B cell (primary cell): ENCODE results near the gene CRACR2A. TPM values are rescaled to one million over a fixed set of nuclear protein-coding genes. Genes with fewer than 3 reads are reported as not detected.

ENCODE experiments used
- ATAC-seq: fragments of 200-7000 bp; cut with Tn5 transposase; one replicate; pipeline ENCODE4 v1.10.0; 2021; ENCODE audit warnings: low read depth, mild to moderate bottlenecking, moderate number of reproducible peaks, moderate library complexity
- CTCF ChIA-PET: fragments of 350-600 bp; sonication (Branson Sonifier 250); formaldehyde crosslinking; loops from one replicate; lab custom pipeline; 2021; ENCODE audit warnings: antibody characterized with exemption, inconsistent platforms; lab: Charles Lee
- POLR2A ChIA-PET: fragments of 350-600 bp; sonication (Branson Sonifier 250); formaldehyde crosslinking; loops from one replicate; lab custom pipeline; 2021; ENCODE audit warnings: antibody characterized with exemption; lab: Charles Lee
- DNase-seq: peaks from one replicate; pipeline ENCODE4 v3.0.0; 2013
- H2AFZ ChIP-seq: 2 replicates; pipeline ENCODE4 v1.6.1; 2012; ENCODE audit warnings: mild to moderate bottlenecking, low read depth, low read length; ENCODE audit not compliant: insufficient read depth, poor library complexity, severe bottlenecking
- H3K27ac ChIP-seq, 2 donors: 1 replicate in 1 of 2; 2 replicates in 1 of 2; pipeline ENCODE4 v1.5.1; 2012 to 2013; ENCODE audit warnings: low read length in 2 of 2, mild to moderate bottlenecking in 2 of 2, moderate library complexity in 1 of 2
- H3K27me3 ChIP-seq, 4 experiments: fragments of 200-600 bp in 1 of 4; sonication (generic) in 1 of 4; replicated peaks in 1 of 4; 1 replicate in 2 of 4; 2 replicates in 2 of 4; pipeline versions ENCODE4 v1.6.1 to v1.7.0; 2013 to 2016; ENCODE audit warnings: low read length in 3 of 4, mild to moderate bottlenecking in 2 of 4, mixed read lengths in 1 of 4, moderate library complexity in 1 of 4; ENCODE audit not compliant: insufficient read depth in 4 of 4, control insufficient read depth in 3 of 4; ENCODE audit errors: control extremely low read depth in 1 of 4
- H3K36me3 ChIP-seq, 2 experiments: replicated peaks in 1 of 2; 1 replicate in 1 of 2; 2 replicates in 1 of 2; pipeline versions ENCODE4 v1.6.1 to v1.7.1; 2013; ENCODE audit warnings: low read length in 1 of 2; ENCODE audit not compliant: insufficient read depth in 2 of 2, control insufficient read depth in 1 of 2; ENCODE audit errors: control extremely low read depth in 1 of 2, extremely low read depth in 1 of 2
- H3K4me1 ChIP-seq, 2 donors: fragments of 200-600 bp in 1 of 2; sonication (generic) in 1 of 2; 1 replicate in 1 of 2; 2 replicates in 1 of 2; pipeline versions ENCODE4 v1.5.1 to v1.6.1; 2013 to 2017; ENCODE audit warnings: low read length in 2 of 2; ENCODE audit not compliant: control insufficient read depth in 2 of 2, insufficient read depth in 2 of 2
- H3K4me2 ChIP-seq: replicated peaks from 2 replicates; pipeline ENCODE3; 2012; ENCODE audit warnings: mild to moderate bottlenecking, low read depth, low read length; ENCODE audit not compliant: poor library complexity, severe bottlenecking
- H3K4me3 ChIP-seq, 5 experiments: fragments of 200-600 bp in 1 of 5; sonication (generic) in 1 of 5; 1 replicate in 3 of 5; 2 replicates in 2 of 5; pipeline versions ENCODE4 v1.5.1 to v1.7.0; 2011 to 2016; ENCODE audit warnings: low read length in 4 of 5, mild to moderate bottlenecking in 4 of 5, low read depth in 2 of 5, control low read depth in 1 of 5, moderate library complexity in 1 of 5; ENCODE audit not compliant: insufficient read depth in 1 of 5; ENCODE audit errors: control extremely low read depth in 1 of 5, extremely low read depth in 1 of 5
- H3K79me2 ChIP-seq: fragments of 200-600 bp; sonication (generic); one replicate; pipeline ENCODE4 v1.6.0; 2016; ENCODE audit warnings: low read length; ENCODE audit not compliant: control insufficient read depth, insufficient read depth
- H3K9ac ChIP-seq: fragments of 200-600 bp; sonication (generic); 2 replicates; pipeline ENCODE4 v1.6.1; 2017; ENCODE audit warnings: mild to moderate bottlenecking, low read length, moderate library complexity
- H3K9me3 ChIP-seq, 3 donors: one replicate each; pipeline versions ENCODE4 v1.6.1 to v1.7.1; 2013; ENCODE audit warnings: low read length in 2 of 3; ENCODE audit not compliant: control insufficient read depth in 2 of 3, insufficient read depth in 1 of 3; ENCODE audit errors: control extremely low read depth in 1 of 3
- H4K20me1 ChIP-seq: 2 replicates; pipeline ENCODE4 v1.6.0; 2012; ENCODE audit warnings: mild to moderate bottlenecking, low read length; ENCODE audit not compliant: insufficient read depth, control insufficient read depth, poor library complexity, severe bottlenecking
- H3K27ac Mint-ChIP-seq: one replicate; pipeline ENCODE4 v1.8.0; 2021; ENCODE audit warnings: mixed read lengths
- H3K27me3 Mint-ChIP-seq: one replicate; pipeline ENCODE4 v1.8.0; 2021; ENCODE audit warnings: mixed read lengths
- H3K4me1 Mint-ChIP-seq: one replicate; pipeline ENCODE4 v1.8.0; 2021; ENCODE audit warnings: mixed read lengths
- H3K4me3 Mint-ChIP-seq: one replicate; pipeline ENCODE4 v1.8.0; 2021; ENCODE audit warnings: mixed read lengths
- H3K9me3 Mint-ChIP-seq: one replicate; pipeline ENCODE4 v1.8.0; 2022; ENCODE audit warnings: mixed read lengths; ENCODE audit not compliant: insufficient read depth
- EZH2 ChIP-seq: IDR thresholded peaks from 2 replicates; pipeline ENCODE4 v1.6.1; 2012; ENCODE audit warnings: borderline replicate concordance, low read depth, mild to moderate bottlenecking, moderate library complexity, low read length; ENCODE audit not compliant: insufficient read depth, poor library complexity, severe bottlenecking
- WGBS: methylation state at CpG from one replicate; pipeline ENCODE4 v1.1.5; 2013; ENCODE audit warnings: missing lambda C conversion rate; ENCODE audit not compliant: insufficient coverage; 5-methylcytosine and 5-hydroxymethylcytosine counted together
- intact Hi-C: fragments of 100-400 bp; cut with micrococcal nuclease; formaldehyde crosslinking; loops from one replicate; pipeline ENCODE4 v1.10.0; 2022
- polyA plus RNA-seq: library from polyadenylated mRNA; depleted of rRNA; stranded (reverse); fragments of >200 nt; gene quantifications from 2 replicates; pipeline ENCODE4 v1.2.3, GENCODE V29; 2012
- total RNA-seq, 2 donors: library from RNA; stranded (reverse); fragments of 120-200 nt in 1 of 2; gene quantifications; 1 replicate in 1 of 2; 2 replicates in 1 of 2; pipeline versions ENCODE4 v1.2.3 to v1.2.4, GENCODE V29; 2013 to 2022
- TF ChIP-seq, protein P1 (sequence below): fragments of 200-600 bp; IDR thresholded peaks from one replicate; pipeline ENCODE4 v1.8.0; 2022; ENCODE audit warnings: antibody characterized with exemption, mild to moderate bottlenecking

The CRACR2A gene
- total and polyA plus RNA-seq, 2 donors (not counting 1 experiment from before 2014, with no cell fraction given) = 15.2 to 26.1 TPM

DNA sequence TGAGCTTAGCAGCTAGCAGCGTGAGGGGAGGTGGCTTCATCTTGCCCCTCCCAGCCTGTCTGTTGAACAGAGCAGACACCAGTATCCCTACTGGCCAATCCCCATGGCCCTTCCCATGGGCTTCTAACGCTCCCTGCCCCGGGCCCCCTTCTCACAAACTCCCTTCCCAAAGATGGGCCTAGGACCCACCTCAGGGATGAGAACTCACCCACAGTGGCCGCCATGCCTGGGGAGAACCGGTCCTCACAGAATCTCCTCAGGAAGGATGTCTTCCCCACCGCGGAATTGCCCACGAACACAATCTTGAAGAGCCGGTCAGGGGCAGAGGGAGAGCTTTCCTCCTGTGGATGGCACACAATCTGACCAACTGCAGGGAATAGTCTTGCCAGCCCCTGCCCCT is 119.5 kb downstream of the CRACR2A start:
- no peak overlapping the region for H3K9ac ChIP-seq
- H3K27ac ChIP-seq = no peak overlapping the region
- TF ChIP-seq EZH2 = no peak
- TF ChIP-seq, protein P1, sequence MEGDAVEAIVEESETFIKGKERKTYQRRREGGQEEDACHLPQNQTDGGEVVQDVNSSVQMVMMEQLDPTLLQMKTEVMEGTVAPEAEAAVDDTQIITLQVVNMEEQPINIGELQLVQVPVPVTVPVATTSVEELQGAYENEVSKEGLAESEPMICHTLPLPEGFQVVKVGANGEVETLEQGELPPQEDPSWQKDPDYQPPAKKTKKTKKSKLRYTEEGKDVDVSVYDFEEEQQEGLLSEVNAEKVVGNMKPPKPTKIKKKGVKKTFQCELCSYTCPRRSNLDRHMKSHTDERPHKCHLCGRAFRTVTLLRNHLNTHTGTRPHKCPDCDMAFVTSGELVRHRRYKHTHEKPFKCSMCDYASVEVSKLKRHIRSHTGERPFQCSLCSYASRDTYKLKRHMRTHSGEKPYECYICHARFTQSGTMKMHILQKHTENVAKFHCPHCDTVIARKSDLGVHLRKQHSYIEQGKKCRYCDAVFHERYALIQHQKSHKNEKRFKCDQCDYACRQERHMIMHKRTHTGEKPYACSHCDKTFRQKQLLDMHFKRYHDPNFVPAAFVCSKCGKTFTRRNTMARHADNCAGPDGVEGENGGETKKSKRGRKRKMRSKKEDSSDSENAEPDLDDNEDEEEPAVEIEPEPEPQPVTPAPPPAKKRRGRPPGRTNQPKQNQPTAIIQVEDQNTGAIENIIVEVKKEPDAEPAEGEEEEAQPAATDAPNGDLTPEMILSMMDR = no peak
- WGBS = 97% methylated on average over 7 of the region's 9 CpGs
- POLR2A ChIA-PET = no interaction called here
- no peak overlapping the region for H3K4me2 ChIP-seq
- no peaks in the 10 kb centered on the region for H3K27me3 ChIP-seq
- CTCF ChIA-PET = interaction anchor here (0.6 kb wide), 1 partner anchor 160 kb away, joined by 3 read pairs; no protein-coding TSS in a partner anchor
- no peaks in the 10 kb centered on the region for H3K4me1 ChIP-seq
- no peaks in the 10 kb centered on the region for H3K27me3 Mint-ChIP-seq
- H2AFZ ChIP-seq = no peak overlapping the region
- H3K27ac Mint-ChIP-seq = no peak overlapping the region
- no peaks in the 10 kb centered on the region for H3K9me3 Mint-ChIP-seq
- H4K20me1 ChIP-seq = no peaks in the 10 kb centered on the region
- H3K4me3 ChIP-seq = no peak overlapping the region
- no peaks in the 10 kb centered on the region for H3K79me2 ChIP-seq
- no peaks in the 10 kb centered on the region for H3K4me1 Mint-ChIP-seq
- intact Hi-C loops = no loop called here
- DNase-seq = no peak
- peaks cover 0 to 31% of the 10 kb centered on the region in 2 experiments for H3K36me3 ChIP-seq
- no peak for ATAC-seq
- H3K4me3 Mint-ChIP-seq = no peak overlapping the region
- H3K9me3 ChIP-seq = no peaks in the 10 kb centered on the region

DNA sequence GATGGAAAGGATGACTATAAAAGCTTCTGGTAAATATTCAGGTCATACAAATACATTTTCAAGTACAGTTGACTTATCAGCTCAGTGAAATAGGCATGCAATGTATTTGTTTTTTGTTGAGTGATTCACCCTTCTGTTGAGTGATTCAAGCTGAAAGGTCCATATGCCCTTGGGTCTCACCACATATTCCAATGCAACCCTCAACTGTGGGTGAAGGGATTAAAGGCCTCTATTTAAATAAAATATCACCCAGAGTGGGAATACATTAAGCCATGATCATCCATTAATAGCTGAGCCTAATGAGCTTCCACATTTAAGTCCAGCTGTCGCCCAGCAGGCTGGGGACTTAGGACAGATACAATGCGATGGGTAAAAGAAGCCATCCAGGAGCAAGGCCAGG is 120.2 kb downstream of the CRACR2A start:
- H3K9me3 Mint-ChIP-seq = no peaks in the 10 kb centered on the region
- POLR2A ChIA-PET = no interaction called here

More for the DNA sequence above, 120.2 kb downstream of the CRACR2A start:
- Histone ChIP-seq H4K20me1 (no peaks in the 10 kb centered on the region), H2AFZ (no peak overlapping the region), H3K4me2 (no peak overlapping the region), H3K27me3 (no peaks in the 10 kb centered on the region), H3K9ac (no peak overlapping the region), H3K79me2 (no peaks in the 10 kb centered on the region), H3K9me3 (no peaks in the 10 kb centered on the region), H3K4me1 (no peaks in the 10 kb centered on the region), H3K36me3 (peaks cover 0 to 28% of the 10 kb centered on the region in 2 experiments), H3K4me3 (no peak overlapping the region), H3K27ac (no peak overlapping the region)
- TF ChIP-seq, protein P1 = no peak
- TF ChIP-seq EZH2 = no peak
- intact Hi-C loops = no loop called here
- CTCF ChIA-PET = interaction anchor here (0.6 kb wide), 1 partner anchor 161 kb away, joined by 3 read pairs; no protein-coding TSS in a partner anchor
- H3K27ac Mint-ChIP-seq = no peak overlapping the region
- no peaks in the 10 kb centered on the region for H3K27me3 Mint-ChIP-seq
- no peak overlapping the region for H3K4me3 Mint-ChIP-seq
- ATAC-seq = no peak
- H3K4me1 Mint-ChIP-seq = no peaks in the 10 kb centered on the region
- 100% methylated on average over 2 of the region's 2 CpGs for WGBS
- DNase-seq = no peak
